Right lobe of liver (tissue), 6 donors: ENCODE measurements around the gene PTPRM. TPM values are rescaled to one million over a fixed set of nuclear protein-coding genes. Genes with fewer than 3 reads are reported as not detected.

Experiments used
- ATAC-seq, 4 donors: fragments of 200-7000 bp; cut with Tn5 transposase; one replicate each; pipeline ENCODE4 v1.9.1; 2020; ENCODE audit warnings: mild to moderate bottlenecking in 4 of 4, moderate library complexity in 4 of 4
- DNase-seq, 3 donors: peaks; one replicate each; pipeline ENCODE4 v3.0.0-alpha.2; 2020
- H3K27ac ChIP-seq, 3 donors: fragments of 200-600 bp; one replicate each; pipeline ENCODE4 v1.8.0; 2022
- H3K27me3 ChIP-seq, 2 donors: fragments of 200-600 bp; one replicate each; pipeline ENCODE4 v1.8.0; 2022
- H3K36me3 ChIP-seq, 4 donors: fragments of 200-600 bp; sonication (generic) in 1 of 4; one replicate each; pipeline versions ENCODE4 v1.5.1 to v1.8.0; 2017 to 2022; ENCODE audit warnings: control low read depth in 1 of 4
- H3K4me1 ChIP-seq, 4 donors: fragments of 200-600 bp; sonication (generic) in 1 of 4; one replicate each; pipeline versions ENCODE4 v1.5.1 to v1.8.0; 2017 to 2022; ENCODE audit warnings: control low read depth in 1 of 4
- H3K4me3 ChIP-seq, 3 donors: fragments of 200-600 bp; one replicate each; pipeline ENCODE4 v1.8.0; 2022
- H3K9me3 ChIP-seq, 4 donors: fragments of 200-600 bp; sonication (generic) in 1 of 4; one replicate each; pipeline versions ENCODE4 v1.5.1 to v1.8.0; 2017 to 2022; ENCODE audit warnings: control low read depth in 1 of 4
- POLR2A ChIP-seq: fragments of 450-650 bp; IDR thresholded peaks from one replicate; pipeline ENCODE4 v1.6.1; 2017; ENCODE audit warnings: antibody characterized with exemption, mild to moderate bottlenecking
- WGBS: methylation state at CpG from one replicate; pipeline ENCODE4 v1.1.6; 2018; ENCODE audit warnings: low coverage, low lambda C conversion rate; ENCODE audit not compliant: insufficient coverage; ENCODE audit errors: missing lambda C conversion rate; 5-methylcytosine and 5-hydroxymethylcytosine counted together
- intact Hi-C, 2 donors: fragments of 100-400 bp; cut with DNase I; formaldehyde crosslinking; loops; one replicate each; pipeline versions ENCODE4 v1.11.2 to v1.14.1; 2022
- total RNA-seq, 6 experiments: library from RNA; depleted of rRNA in 2 of 6; stranded (reverse); fragments of >200 nt in 2 of 6; fragmentation: NEBNext Ultra II Directional in 3 of 6; extraction: Animal tissue kit (Norgen Biotek cat#: 25700) in 3 of 6; gene quantifications; one replicate each; pipeline versions ENCODE4 v1.1.0 to v1.2.4, GENCODE V29; 2016 to 2023
- TF ChIP-seq, protein P1 (sequence below), 4 donors: fragments of 200-600 bp in 3 of 4; fragments of 450-650 bp in 1 of 4; IDR thresholded peaks; one replicate each; pipeline versions ENCODE4 v1.5.1 to v1.8.0; 2016 to 2022; ENCODE audit warnings: antibody characterized with exemption in 4 of 4, mild to moderate bottlenecking in 2 of 4
- donor health status: DM: no; HTN: yes; CAD: no.
- donor health status: DM: no; HTN: no; CAD: no.
- donor health status: DM: no; HTN: no; CAD: no.
- donor health status: DM: no; HTN: yes; CAD: no.
- donor health status: DM: no; HTN: yes; CAD: no.

Gene PTPRM
- total RNA-seq, 6 experiments from 2014 or later, result 15.1 to 45.7 (median 26.5) TPM

DNA sequence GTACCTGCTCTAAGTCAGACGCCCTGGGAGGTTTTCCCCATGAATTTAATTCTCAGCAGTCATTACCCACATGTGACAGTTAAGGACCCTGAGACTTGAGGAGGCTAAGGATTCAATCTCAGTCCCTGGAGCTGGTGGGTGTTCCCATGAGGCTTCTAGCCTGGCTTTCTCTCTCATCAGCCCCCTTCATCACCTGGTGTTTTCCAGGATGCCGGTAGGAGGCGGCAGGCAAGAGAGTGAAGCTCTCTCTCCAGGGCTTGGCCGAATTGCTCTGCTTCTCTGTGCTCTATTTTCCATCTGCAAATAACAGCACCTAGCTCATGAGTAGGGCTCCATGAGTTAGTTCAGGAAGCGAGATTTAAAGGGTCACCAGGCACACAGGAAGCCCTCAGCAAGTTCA, 241.9 kb downstream of the PTPRM start:
- Histone ChIP-seq H3K36me3 (no peaks in the 10 kb centered on the region), H3K27ac (no peak overlapping the region), H3K4me1 (no peaks in the 10 kb centered on the region), H3K9me3 (no peaks in the 10 kb centered on the region), H3K4me3 (no peak overlapping the region), H3K27me3 (no peaks in the 10 kb centered on the region)
- intact Hi-C loops, result no loop called here
- no peak for TF ChIP-seq POLR2A
- TF ChIP-seq, protein P1, sequence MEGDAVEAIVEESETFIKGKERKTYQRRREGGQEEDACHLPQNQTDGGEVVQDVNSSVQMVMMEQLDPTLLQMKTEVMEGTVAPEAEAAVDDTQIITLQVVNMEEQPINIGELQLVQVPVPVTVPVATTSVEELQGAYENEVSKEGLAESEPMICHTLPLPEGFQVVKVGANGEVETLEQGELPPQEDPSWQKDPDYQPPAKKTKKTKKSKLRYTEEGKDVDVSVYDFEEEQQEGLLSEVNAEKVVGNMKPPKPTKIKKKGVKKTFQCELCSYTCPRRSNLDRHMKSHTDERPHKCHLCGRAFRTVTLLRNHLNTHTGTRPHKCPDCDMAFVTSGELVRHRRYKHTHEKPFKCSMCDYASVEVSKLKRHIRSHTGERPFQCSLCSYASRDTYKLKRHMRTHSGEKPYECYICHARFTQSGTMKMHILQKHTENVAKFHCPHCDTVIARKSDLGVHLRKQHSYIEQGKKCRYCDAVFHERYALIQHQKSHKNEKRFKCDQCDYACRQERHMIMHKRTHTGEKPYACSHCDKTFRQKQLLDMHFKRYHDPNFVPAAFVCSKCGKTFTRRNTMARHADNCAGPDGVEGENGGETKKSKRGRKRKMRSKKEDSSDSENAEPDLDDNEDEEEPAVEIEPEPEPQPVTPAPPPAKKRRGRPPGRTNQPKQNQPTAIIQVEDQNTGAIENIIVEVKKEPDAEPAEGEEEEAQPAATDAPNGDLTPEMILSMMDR (IDR thresholded peaks at IDR 0.05), result no peak
- WGBS, result 93% methylated on average over 1 of the region's 5 CpGs
- DNase-seq (no peak), ATAC-seq (no peak)

DNA sequence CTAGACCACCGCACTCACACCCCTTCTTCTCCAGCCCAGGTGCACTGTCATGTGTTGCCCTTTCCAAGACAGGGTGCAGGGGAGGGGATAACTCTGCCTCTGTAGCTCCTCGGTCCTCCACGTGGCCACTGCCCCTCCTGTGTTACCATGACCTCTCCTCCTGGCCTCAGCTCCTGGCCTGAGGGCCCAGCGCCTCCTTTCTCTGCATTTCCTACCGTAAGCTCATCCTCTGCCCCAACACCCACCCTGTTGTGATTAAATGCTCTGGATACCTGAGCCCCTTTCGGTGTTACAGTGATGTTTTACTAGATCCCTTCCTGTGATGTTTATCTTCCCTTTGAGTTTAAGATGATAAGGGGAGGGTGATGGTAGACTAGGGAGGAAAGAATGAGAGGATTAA, 242.3 kb downstream of the PTPRM start:
- no peak for ATAC-seq
- Histone ChIP-seq H3K9me3 (no peaks in the 10 kb centered on the region), H3K4me1 (no peaks in the 10 kb centered on the region), H3K4me3 (no peak overlapping the region), H3K36me3 (no peaks in the 10 kb centered on the region), H3K27me3 (no peaks in the 10 kb centered on the region), H3K27ac (no peak overlapping the region)
- intact Hi-C loops, result no loop called here
- DNase-seq, result no peak
- TF ChIP-seq, protein P1 (IDR thresholded peaks at IDR 0.05), result no peak
- no peak for TF ChIP-seq POLR2A
- 94% methylated on average over 5 of the region's 6 CpGs for WGBS

DNA sequence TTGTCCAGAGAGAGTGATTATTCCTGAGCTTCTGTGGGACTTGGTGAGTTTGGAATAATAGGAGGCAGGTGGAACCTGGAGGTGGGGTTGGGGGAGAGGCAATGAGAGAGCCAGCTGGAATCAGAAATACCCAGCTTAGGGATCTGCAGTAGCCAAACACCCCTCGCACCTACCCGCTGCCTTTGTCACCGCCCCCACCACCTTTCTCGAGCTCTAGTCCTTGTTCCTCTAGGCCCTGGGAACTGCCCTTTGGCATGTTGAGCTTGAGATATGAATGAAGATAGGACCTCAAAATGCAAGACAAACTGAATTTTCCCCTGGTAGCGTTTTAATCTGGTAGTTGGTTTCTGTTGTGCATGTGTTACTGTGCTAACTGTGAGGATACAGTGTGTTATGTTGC, 242.9 kb downstream of the PTPRM start:
- no peak for ATAC-seq
- Histone ChIP-seq H3K9me3 (no peaks in the 10 kb centered on the region), H3K4me1 (no peaks in the 10 kb centered on the region), H3K36me3 (no peaks in the 10 kb centered on the region), H3K4me3 (no peak overlapping the region), H3K27me3 (no peaks in the 10 kb centered on the region), H3K27ac (no peak overlapping the region)
- WGBS, result 93% methylated on average over 5 of the region's 5 CpGs
- TF ChIP-seq POLR2A, result no peak
- TF ChIP-seq, protein P1 (IDR thresholded peaks at IDR 0.05), result no peak
- no peak for DNase-seq
- intact Hi-C loops, result no loop called here

DNA sequence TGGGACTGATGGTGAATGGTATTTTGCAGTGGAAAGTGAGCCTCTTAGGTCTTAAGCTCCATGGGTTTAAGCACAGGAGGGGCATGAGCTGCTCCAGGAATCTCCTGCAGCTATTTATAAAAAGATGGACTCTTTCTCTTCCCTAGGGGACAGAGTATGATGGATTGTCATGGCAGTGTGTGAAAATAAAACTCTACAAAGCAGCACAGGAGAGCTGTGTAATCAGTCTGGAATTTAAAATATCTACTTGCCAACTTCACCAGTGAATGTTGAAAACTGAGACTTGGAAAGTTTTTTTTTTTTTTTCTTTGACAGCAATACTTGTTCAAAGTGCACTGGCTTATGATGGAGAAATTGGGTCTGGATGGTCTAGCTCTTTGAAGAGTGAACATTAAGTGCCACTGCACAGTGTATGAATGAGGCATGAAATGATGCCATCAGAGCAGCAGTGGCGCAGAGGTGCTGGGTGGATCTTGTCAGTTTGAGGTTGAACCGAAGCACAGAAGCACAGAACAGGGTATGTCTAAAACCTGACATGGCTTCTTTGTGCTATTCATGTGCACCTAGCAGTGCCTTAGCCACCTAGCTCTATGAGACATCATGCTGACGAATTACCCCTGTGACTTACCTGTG, 245.4 kb downstream of the PTPRM start:
- TF ChIP-seq, protein P1 (IDR thresholded peaks at IDR 0.05), result no peak
- TF ChIP-seq POLR2A, result no peak
- H3K9me3 ChIP-seq, result no peaks in the 10 kb centered on the region
- H3K27ac ChIP-seq, result no peak overlapping the region
- H3K4me1 ChIP-seq, result no peaks in the 10 kb centered on the region
- H3K36me3 ChIP-seq, result no peaks in the 10 kb centered on the region
- DNase-seq (no peak), ATAC-seq (peak in 1 of 4 donors; percentile 59)
- H3K4me3 ChIP-seq, result no peak overlapping the region
- intact Hi-C loops, result no loop called here
- H3K27me3 ChIP-seq, result no peaks in the 10 kb centered on the region
- 73% methylated on average over 3 of the region's 3 CpGs for WGBS

DNA sequence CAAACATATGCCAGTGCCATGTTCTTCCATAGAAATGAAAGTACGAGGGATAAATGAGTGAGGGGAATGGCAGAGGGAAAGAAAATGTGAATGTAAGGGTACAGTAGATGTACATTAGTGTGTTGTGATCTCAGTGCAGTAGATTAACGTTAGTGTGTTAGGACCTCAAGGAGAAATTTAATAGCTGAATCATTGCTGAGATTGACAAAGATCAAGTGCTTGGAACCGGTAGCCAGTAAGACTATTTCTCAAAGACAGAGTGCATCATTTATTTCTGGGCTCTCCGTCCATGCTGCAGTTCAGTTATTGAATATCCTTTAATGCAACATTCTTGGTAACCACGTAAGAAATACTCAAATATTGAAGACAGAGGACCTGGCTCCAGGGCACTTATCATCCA, 246.0 kb downstream of the PTPRM start:
- no peak for TF ChIP-seq POLR2A
- TF ChIP-seq, protein P1 (IDR thresholded peaks at IDR 0.05), result no peak
- no peaks in the 10 kb centered on the region for H3K9me3 ChIP-seq
- H3K27ac ChIP-seq, result no peak overlapping the region
- WGBS, result 84% methylated on average over 5 of the region's 5 CpGs
- intact Hi-C loops, result no loop called here
- H3K4me1 ChIP-seq, result no peaks in the 10 kb centered on the region
- DNase-seq, result no peak
- no peaks in the 10 kb centered on the region for H3K27me3 ChIP-seq
- no peak overlapping the region for H3K4me3 ChIP-seq
- H3K36me3 ChIP-seq, result no peaks in the 10 kb centered on the region
- no peak for ATAC-seq
